K562 (cell line): Measurements from ENCODE around the gene DLL4. TPM values are rescaled to one million over a fixed set of nuclear protein-coding genes. Genes with fewer than 3 reads are reported as not detected.

ENCODE experiments used
- BCOR ChIP-seq: fragments of 450-650 bp; IDR thresholded peaks from 2 replicates; pipeline ENCODE4 v1.6.1; 2016
- BHLHE40 ChIP-seq: IDR thresholded peaks from 2 replicates; pipeline ENCODE4 v1.6.1; 2011; ENCODE audit warnings: low read length, improper control_type of control experiment
- EGR1 ChIP-seq: fragments of 450-650 bp; conservative IDR thresholded peaks from 2 replicates; pipeline ENCODE4 v1.6.1; 2017; ENCODE audit warnings: mild to moderate bottlenecking
- GTF2B ChIP-seq: IDR thresholded peaks from 2 replicates; pipeline ENCODE4 v1.6.1; 2011; ENCODE audit not compliant: insufficient read length; ENCODE audit errors: extremely low read depth
- JUND ChIP-seq, 2 experiments: IDR thresholded peaks; 2 replicates in 1 of 2; 3 replicates in 1 of 2; pipeline ENCODE4 v1.6.1; 2011; ENCODE audit warnings: borderline replicate concordance in 2 of 2, low read depth in 2 of 2, low read length in 2 of 2, improper control_type of control experiment in 1 of 2, missing biosample characterization in 1 of 2, missing genetic modification characterization in 1 of 2, missing genetic modification reagents in 1 of 2
- KLF16 ChIP-seq: IDR thresholded peaks from 2 replicates; pipeline ENCODE4 v1.6.1; 2016; ENCODE audit warnings: antibody characterized with exemption
- NFYB ChIP-seq: IDR thresholded peaks from 2 replicates; pipeline ENCODE4 v1.6.1; 2011; ENCODE audit warnings: mild to moderate bottlenecking, moderate library complexity; ENCODE audit not compliant: insufficient read length; ENCODE audit errors: extremely low read depth
- PHF21A ChIP-seq: fragments of 450-650 bp; IDR thresholded peaks from 2 replicates; pipeline ENCODE4 v1.6.1; 2017; ENCODE audit warnings: low read depth, borderline replicate concordance
- RAD21 ChIP-seq, 2 experiments: fragments of 250-450 bp in 1 of 2; fragments of 450-650 bp in 1 of 2; sonication (Bioruptor Pico) in 1 of 2; formaldehyde crosslinking in 1 of 2; IDR thresholded peaks in 1 of 2; conservative IDR thresholded peaks in 1 of 2; 2 replicates each; pipeline versions ENCODE4 v1.4.0 to v1.8.0; 2020 to 2022; ENCODE audit warnings: mild to moderate bottlenecking in 2 of 2, moderate library complexity in 1 of 2
- SRSF1 ChIP-seq: fragments of 200-400 bp; formaldehyde crosslinking; IDR thresholded peaks from 2 replicates; pipeline ENCODE4 v1.6.1; 2017; ENCODE audit warnings: mild to moderate bottlenecking, low read depth, low read length, moderate library complexity
- TEAD2 ChIP-seq: fragments of 450-650 bp; IDR thresholded peaks from 2 replicates; pipeline ENCODE4 v1.6.1; 2016; ENCODE audit warnings: missing genetic modification characterization, control low read depth, missing compliant biosample characterization
- TGIF2 ChIP-seq: sonication (generic); formaldehyde crosslinking; IDR thresholded peaks from 2 replicates; pipeline ENCODE4 v1.8.1; 2022; ENCODE audit warnings: mild to moderate bottlenecking, missing genetic modification reagents, moderate library complexity
- THRAP3 ChIP-seq: fragments of 450-650 bp; IDR thresholded peaks from 2 replicates; pipeline ENCODE4 v1.6.1; 2016; ENCODE audit warnings: mild to moderate bottlenecking, inconsistent platforms, borderline replicate concordance
- VEZF1 ChIP-seq: fragments of 200-800 bp; sonication (Bioruptor generic); IDR thresholded peaks from 2 replicates; pipeline ENCODE4 v1.6.1; 2017; ENCODE audit warnings: missing genetic modification characterization, missing compliant biosample characterization
- ZMIZ1 ChIP-seq, 2 experiments: fragments of 150-350 bp in 1 of 2; IDR thresholded peaks; 2 replicates each; pipeline ENCODE4 v1.6.1; 2012 to 2016; ENCODE audit warnings: low read depth in 2 of 2, low read length in 2 of 2, mild to moderate bottlenecking in 1 of 2, moderate library complexity in 1 of 2
- ZNF280A ChIP-seq: fragments of 450-650 bp; IDR thresholded peaks from 2 replicates; pipeline ENCODE4 v1.6.1; 2018; ENCODE audit warnings: mild to moderate bottlenecking, low read depth; ENCODE audit not compliant: partially characterized antibody
- ZNF511 ChIP-seq: sonication (generic); formaldehyde crosslinking; IDR thresholded peaks from 2 replicates; pipeline ENCODE4 v1.8.0; 2022; ENCODE audit warnings: mild to moderate bottlenecking, missing genetic modification reagents
- polyA plus RNA-seq, 8 experiments: library from polyadenylated mRNA; depleted of rRNA in 4 of 8; stranded (reverse) in 5 of 8; unstranded in 3 of 8; fragments of >200 nt; fragmentation: Nextera tagmentation in 2 of 8; fragmentation: Illumina TruSeq in 1 of 8; extraction: Ambion mirVana in 2 of 8; extraction: Trizol in 1 of 8; gene quantifications; 2 replicates each; pipeline versions ENCODE4 v1.2.1 to v1.2.3, GENCODE V29; 2011 to 2014; ENCODE audit warnings: inconsistent platforms in 1 of 8, missing spikeins in 1 of 8
- total RNA-seq, 7 experiments: library from RNA; depleted of rRNA in 6 of 7; stranded (reverse); fragments of >200 nt in 6 of 7; fragmentation: Illumina TruSeq in 2 of 7; extraction: Trizol in 2 of 7; gene quantifications; 2 replicates each; pipeline versions ENCODE4 v1.2.1 to v1.2.3, GENCODE V29; 2011 to 2021; ENCODE audit warnings: low replicate concordance in 1 of 7

The DLL4 gene
- total and polyA plus RNA-seq, 9 of the 15 experiments (the other 6 are each of a cell fraction or from before 2014, with no cell fraction given), result 0.04 to 1.1 (median 0.41) TPM; not detected in 1

GRCh38 chr15:40906091-40906990, 22.8 kb upstream of the DLL4 start (continued):
- TF ChIP-seq JUND (IDR thresholded peaks at IDR 0.05; ENCODE audit: borderline replicate concordance, low read depth, low read length) (peak; percentile 33; the same call in 1 of the 2 replicates), JUND (tag; IDR thresholded peaks at IDR 0.05; ENCODE audit: borderline replicate concordance, low read depth, low read length) (no peak; the same call in 2 of the 3 replicates), ZNF280A (no peak), ZMIZ1 (IDR thresholded peaks at IDR 0.05; ENCODE audit: low read depth in 2 of 2, low read length in 2 of 2) (no peak), KLF16 (peak; percentile 43; the same call in 1 of the 2 replicates), RAD21 (CRISPR knock-in tag; conservative IDR thresholded peaks at IDR 0.05 in 1 of 2, IDR thresholded peaks at IDR 0.05 in 1 of 2) (peak; percentile 82 to 87), PHF21A (0 out of 2 replicates have a peak, but pooled peaks have one; percentile 29), GTF2B (no peak), BHLHE40 (0 out of 2 replicates have a peak, but pooled peaks have one; percentile 42), SRSF1 (no peak), ZNF511 (CRISPR knock-in tag) (0 out of 2 replicates have a peak, but pooled peaks have one; percentile 19), EGR1 (peak; percentile 77), NFYB (no peak), TGIF2 (no peak), BCOR (no peak), THRAP3 (no peak), VEZF1 (peak; percentile 63), TEAD2 (no peak)
